IPS-20b (cell line): Measurements from ENCODE around the gene NKTR.

Experiments used
- H3K27ac ChIP-seq: one replicate; pipeline ENCODE4 v1.5.1; 2013; ENCODE audit warnings: low read length
- H3K27me3 ChIP-seq: 2 replicates; pipeline ENCODE4 v1.6.1; 2013; ENCODE audit warnings: mild to moderate bottlenecking, low read length, inconsistent platforms; ENCODE audit not compliant: insufficient read depth
- H3K36me3 ChIP-seq: 2 replicates; pipeline ENCODE4 v1.6.1; 2013; ENCODE audit warnings: low read depth, mild to moderate bottlenecking, inconsistent platforms, low read length, moderate library complexity; ENCODE audit not compliant: insufficient read depth
- H3K4me1 ChIP-seq: 2 replicates; pipeline ENCODE4 v1.6.1; 2013; ENCODE audit warnings: mild to moderate bottlenecking, control low read depth, inconsistent platforms, low read length, moderate library complexity; ENCODE audit not compliant: insufficient read depth
- H3K4me3 ChIP-seq: 2 replicates; pipeline ENCODE4 v1.5.1; 2013; ENCODE audit warnings: mild to moderate bottlenecking, low read length, inconsistent platforms
- H3K9ac ChIP-seq: 2 replicates; pipeline ENCODE4 v1.6.1; 2013; ENCODE audit warnings: low read depth, mild to moderate bottlenecking, inconsistent platforms, low read length, moderate library complexity
- H3K9me3 ChIP-seq: 2 replicates; pipeline ENCODE4 v1.6.1; 2013; ENCODE audit warnings: mild to moderate bottlenecking, low read depth, low read length, inconsistent platforms; ENCODE audit not compliant: insufficient read depth

The NKTR gene

GRCh38 chr3:42666022-42666421, 65.5 kb downstream of the NKTR start:
- no peaks in the 10 kb centered on the region for H3K27me3 ChIP-seq
- H3K27ac ChIP-seq, result no peak overlapping the region
- no peak overlapping the region for H3K9ac ChIP-seq
- no peak overlapping the region for H3K4me3 ChIP-seq
- H3K36me3 ChIP-seq, result no peaks in the 10 kb centered on the region
- H3K4me1 ChIP-seq, result no peaks in the 10 kb centered on the region
- no peaks in the 10 kb centered on the region for H3K9me3 ChIP-seq

GRCh38 chr3:42666577-42666998, 66.1 kb downstream of the NKTR start:
- no peaks in the 10 kb centered on the region for H3K9me3 ChIP-seq
- no peaks in the 10 kb centered on the region for H3K36me3 ChIP-seq
- H3K27me3 ChIP-seq, result no peaks in the 10 kb centered on the region
- no peak overlapping the region for H3K4me3 ChIP-seq
- no peak overlapping the region for H3K27ac ChIP-seq
- H3K4me1 ChIP-seq, result no peaks in the 10 kb centered on the region
- no peak overlapping the region for H3K9ac ChIP-seq

- Histone ChIP-seq H3K9ac (no peak overlapping the region), H3K9me3 (no peaks in the 10 kb centered on the region)
Measured at GRCh38 chr3:42667096-42667522, 66.6 kb downstream of the NKTR start.

GRCh38 chr3:42667523-42668412, 67.3 kb downstream of the NKTR start:
- no peak overlapping the region for H3K27ac ChIP-seq
- H3K27me3 ChIP-seq, result no peaks in the 10 kb centered on the region

More at GRCh38 chr3:42667096-42667522, 66.6 kb downstream of the NKTR start:
- Histone ChIP-seq H3K27ac (no peak overlapping the region), H3K36me3 (no peaks in the 10 kb centered on the region), H3K4me3 (no peak overlapping the region), H3K4me1 (no peaks in the 10 kb centered on the region), H3K27me3 (no peaks in the 10 kb centered on the region)

GRCh38 chr3:42668413-42668760, 67.9 kb downstream of the NKTR start:
- no peak overlapping the region for H3K4me3 ChIP-seq
- H3K27ac ChIP-seq, result no peak overlapping the region
- no peaks in the 10 kb centered on the region for H3K27me3 ChIP-seq
- H3K36me3 ChIP-seq, result no peaks in the 10 kb centered on the region
- H3K9me3 ChIP-seq, result no peaks in the 10 kb centered on the region
- H3K4me1 ChIP-seq, result no peaks in the 10 kb centered on the region
- no peak overlapping the region for H3K9ac ChIP-seq

More at GRCh38 chr3:42667523-42668412, 67.3 kb downstream of the NKTR start:
- Histone ChIP-seq H3K4me3 (no peak overlapping the region), H3K9me3 (no peaks in the 10 kb centered on the region), H3K36me3 (no peaks in the 10 kb centered on the region), H3K9ac (no peak overlapping the region), H3K4me1 (no peaks in the 10 kb centered on the region)

GRCh38 chr3:42668793-42669217, 68.3 kb downstream of the NKTR start:
- Histone ChIP-seq H3K36me3 (no peaks in the 10 kb centered on the region), H3K4me3 (no peak overlapping the region), H3K9ac (no peak overlapping the region), H3K9me3 (no peaks in the 10 kb centered on the region), H3K27ac (no peak overlapping the region), H3K4me1 (no peaks in the 10 kb centered on the region), H3K27me3 (no peaks in the 10 kb centered on the region)

GRCh38 chr3:42670051-42670576, 69.6 kb downstream of the NKTR start:
- H3K4me3 ChIP-seq, result no peak overlapping the region
- H3K4me1 ChIP-seq, result no peaks in the 10 kb centered on the region
- H3K36me3 ChIP-seq, result no peaks in the 10 kb centered on the region
- H3K9ac ChIP-seq, result no peak overlapping the region
- H3K27me3 ChIP-seq, result no peaks in the 10 kb centered on the region
- no peak overlapping the region for H3K27ac ChIP-seq
- H3K9me3 ChIP-seq, result no peaks in the 10 kb centered on the region

- no peak overlapping the region for H3K4me3 ChIP-seq
Measured at GRCh38 chr3:42670670-42671069, 70.2 kb downstream of the NKTR start.

GRCh38 chr3:42672515-42672914, 72.0 kb downstream of the NKTR start:
- Histone ChIP-seq H3K9me3 (peaks cover 5% of the 10 kb centered on the region; the same call in 1 of the 2 replicates), H3K27ac (no peak overlapping the region), H3K27me3 (no peaks in the 10 kb centered on the region), H3K9ac (no peak overlapping the region), H3K36me3 (no peaks in the 10 kb centered on the region), H3K4me3 (no peak overlapping the region), H3K4me1 (no peaks in the 10 kb centered on the region)

More at GRCh38 chr3:42670670-42671069, 70.2 kb downstream of the NKTR start:
- no peak overlapping the region for H3K27ac ChIP-seq
- no peaks in the 10 kb centered on the region; the same call in 1 of the 2 replicates for H3K9me3 ChIP-seq
- no peaks in the 10 kb centered on the region for H3K36me3 ChIP-seq
- H3K4me1 ChIP-seq, result no peaks in the 10 kb centered on the region
- H3K9ac ChIP-seq, result no peak overlapping the region
- no peaks in the 10 kb centered on the region for H3K27me3 ChIP-seq

GRCh38 chr3:42673082-42673481, 72.6 kb downstream of the NKTR start:
- no peak overlapping the region for H3K9ac ChIP-seq
- peaks cover 5% of the 10 kb centered on the region; the same call in 1 of the 2 replicates for H3K9me3 ChIP-seq
- H3K27me3 ChIP-seq, result no peaks in the 10 kb centered on the region
- H3K4me1 ChIP-seq, result no peaks in the 10 kb centered on the region
- no peak overlapping the region for H3K27ac ChIP-seq
- H3K4me3 ChIP-seq, result no peak overlapping the region
- H3K36me3 ChIP-seq, result no peaks in the 10 kb centered on the region

- Histone ChIP-seq H3K4me1 (peaks cover 3% of the 10 kb centered on the region; the same call in 1 of the 2 replicates), H3K9ac (no peak overlapping the region), H3K4me3 (no peak overlapping the region), H3K9me3 (peaks cover 5% of the 10 kb centered on the region; the same call in 1 of the 2 replicates), H3K27me3 (no peaks in the 10 kb centered on the region), H3K36me3 (no peaks in the 10 kb centered on the region), H3K27ac (no peak overlapping the region)
Measured at GRCh38 chr3:42674146-42674545, 73.7 kb downstream of the NKTR start.

GRCh38 chr3:42675909-42676308, 75.4 kb downstream of the NKTR start:
- no peak overlapping the region for H3K4me3 ChIP-seq
- peaks cover 5% of the 10 kb centered on the region; the same call in 1 of the 2 replicates for H3K9me3 ChIP-seq

More at GRCh38 chr3:42675909-42676308, 75.4 kb downstream of the NKTR start:
- Histone ChIP-seq H3K9ac (no peak overlapping the region), H3K27me3 (no peaks in the 10 kb centered on the region), H3K27ac (no peak overlapping the region), H3K36me3 (no peaks in the 10 kb centered on the region), H3K4me1 (peaks cover 3% of the 10 kb centered on the region; the same call in 1 of the 2 replicates)
